PC-9 (cell line): ENCODE data around the gene CSTF1.

Source experiments
- EZH2 ChIP-seq: fragments of 200-600 bp; sonication (generic); IDR thresholded peaks from 2 replicates; pipeline ENCODE4 v1.8.0; 2017; ENCODE audit warnings: antibody characterized with exemption, low read depth
- TF ChIP-seq, protein P1 (sequence below): fragments of 200-600 bp; sonication (generic); conservative IDR thresholded peaks from 2 replicates; pipeline ENCODE4 v1.6.1; 2017; ENCODE audit warnings: mixed run types, antibody characterized with exemption, mild to moderate bottlenecking, moderate library complexity

DNA sequence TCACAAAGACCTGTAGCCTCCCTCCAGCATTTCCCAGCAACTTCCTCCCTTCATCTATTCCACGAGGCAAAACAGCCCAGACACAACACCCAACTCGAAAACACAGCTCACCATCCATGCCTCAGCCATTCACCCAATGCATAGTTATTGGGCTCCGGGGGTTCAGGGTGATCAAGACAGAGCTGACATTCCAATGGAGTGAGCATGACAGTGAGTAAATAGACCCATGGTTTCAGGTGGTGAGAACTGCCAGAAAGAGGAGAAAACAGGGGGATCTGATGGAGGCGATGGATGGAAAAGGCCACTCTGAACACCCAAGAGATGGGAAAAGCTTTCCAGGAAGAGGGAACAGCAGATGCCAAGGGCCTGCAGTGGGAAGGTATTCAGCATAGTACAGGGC lies 25.5 kb downstream of the CSTF1 start:
- TF ChIP-seq, protein P1, sequence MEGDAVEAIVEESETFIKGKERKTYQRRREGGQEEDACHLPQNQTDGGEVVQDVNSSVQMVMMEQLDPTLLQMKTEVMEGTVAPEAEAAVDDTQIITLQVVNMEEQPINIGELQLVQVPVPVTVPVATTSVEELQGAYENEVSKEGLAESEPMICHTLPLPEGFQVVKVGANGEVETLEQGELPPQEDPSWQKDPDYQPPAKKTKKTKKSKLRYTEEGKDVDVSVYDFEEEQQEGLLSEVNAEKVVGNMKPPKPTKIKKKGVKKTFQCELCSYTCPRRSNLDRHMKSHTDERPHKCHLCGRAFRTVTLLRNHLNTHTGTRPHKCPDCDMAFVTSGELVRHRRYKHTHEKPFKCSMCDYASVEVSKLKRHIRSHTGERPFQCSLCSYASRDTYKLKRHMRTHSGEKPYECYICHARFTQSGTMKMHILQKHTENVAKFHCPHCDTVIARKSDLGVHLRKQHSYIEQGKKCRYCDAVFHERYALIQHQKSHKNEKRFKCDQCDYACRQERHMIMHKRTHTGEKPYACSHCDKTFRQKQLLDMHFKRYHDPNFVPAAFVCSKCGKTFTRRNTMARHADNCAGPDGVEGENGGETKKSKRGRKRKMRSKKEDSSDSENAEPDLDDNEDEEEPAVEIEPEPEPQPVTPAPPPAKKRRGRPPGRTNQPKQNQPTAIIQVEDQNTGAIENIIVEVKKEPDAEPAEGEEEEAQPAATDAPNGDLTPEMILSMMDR: no peak
- TF ChIP-seq EZH2: no peak
